Glomerular endothelial cell (primary cell): Measurements from ENCODE around the gene CD28. TPM values are rescaled to one million over a fixed set of nuclear protein-coding genes. Genes with fewer than 3 reads are reported as not detected.
"Not testable (repeated sequence)": the region's sequence is repeated elsewhere in the genome, so short reads cannot be mapped to it uniquely, and the experiment has no call there.

Experiments used
- DNase-seq: peaks from one replicate; pipeline ENCODE4 v3.0.0-alpha.2; 2011; ENCODE audit warnings: low read depth, low spot score; ENCODE audit errors: extremely low read depth
- total RNA-seq: library from RNA; depleted of rRNA; stranded (reverse); fragments of >200 nt; gene quantifications from 2 replicates; pipeline ENCODE4 v1.2.3, GENCODE V29; 2015

CD28 gene
- total RNA-seq, 1 donor from 2014 or later = 0.12 TPM

GRCh38 chr2:203741566-203741965 is 35.1 kb downstream of the CD28 start:
- no peak for DNase-seq

GRCh38 chr2:203743441-203743981 is 37.1 kb downstream of the CD28 start:
- DNase-seq = no peak

DNA sequence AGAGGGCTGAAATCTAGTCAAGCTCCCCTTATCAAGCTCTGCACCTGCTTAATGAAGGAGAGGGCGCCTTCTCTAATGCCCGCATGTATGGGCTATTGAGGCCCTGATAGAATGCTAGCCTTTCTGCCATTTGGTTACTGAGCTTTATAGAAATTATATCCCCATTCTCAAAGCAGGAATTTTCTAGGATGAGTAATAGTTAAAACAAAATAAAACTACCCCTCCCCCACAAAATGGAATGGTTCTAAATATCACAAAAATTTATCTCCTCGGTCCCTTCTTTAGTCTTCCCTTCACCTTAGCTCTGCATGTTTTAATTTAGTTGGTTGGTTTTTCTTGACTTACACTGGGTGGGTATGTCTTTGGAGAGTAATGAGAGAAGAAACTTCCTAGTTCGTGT is 37.7 kb downstream of the CD28 start:
- DNase-seq = no peak

- DNase-seq = no peak
These were observed 38.8 kb downstream of the CD28 start for GRCh38 chr2:203745267-203745666.

- no peak for DNase-seq
These were observed 42.1 kb downstream of the CD28 start for GRCh38 chr2:203748331-203749126.

DNA sequence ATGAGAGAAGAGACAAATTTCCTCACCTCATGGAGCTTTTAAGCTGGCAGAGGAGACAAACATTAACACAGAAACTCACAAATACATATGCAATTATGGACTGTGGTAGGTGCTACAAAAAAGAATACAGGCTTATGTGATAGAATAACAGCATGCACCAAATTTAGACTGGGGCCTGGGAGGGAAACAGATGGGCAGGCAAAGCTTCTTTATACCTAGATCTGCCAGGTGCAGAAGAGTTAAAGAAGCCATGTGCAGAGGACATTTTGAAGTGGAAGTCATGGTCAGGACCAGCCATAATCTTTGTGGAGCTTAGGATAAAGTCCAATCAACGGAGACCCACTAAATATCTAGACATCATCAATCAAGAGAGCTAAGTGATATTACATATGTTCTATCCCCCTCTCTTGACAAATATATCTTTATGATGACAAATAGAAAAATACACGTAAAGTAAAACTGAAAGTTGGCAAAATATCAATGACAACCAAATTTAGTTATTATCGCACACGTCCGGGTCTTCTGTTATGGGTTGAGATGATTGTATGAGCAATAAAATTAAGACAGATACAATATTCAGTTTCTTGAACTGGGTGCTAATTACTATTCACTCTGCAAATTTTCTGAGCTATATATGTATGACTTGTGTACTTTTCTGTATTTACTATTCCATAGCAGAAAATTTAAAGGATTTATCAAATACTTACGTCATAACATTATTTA is 44.1 kb downstream of the CD28 start:
- DNase-seq = no peak

GRCh38 chr2:203751685-203752271 is 45.3 kb downstream of the CD28 start:
- DNase-seq = no peak

- no peak for DNase-seq
These were observed 49.7 kb downstream of the CD28 start for GRCh38 chr2:203756161-203756560.

DNA sequence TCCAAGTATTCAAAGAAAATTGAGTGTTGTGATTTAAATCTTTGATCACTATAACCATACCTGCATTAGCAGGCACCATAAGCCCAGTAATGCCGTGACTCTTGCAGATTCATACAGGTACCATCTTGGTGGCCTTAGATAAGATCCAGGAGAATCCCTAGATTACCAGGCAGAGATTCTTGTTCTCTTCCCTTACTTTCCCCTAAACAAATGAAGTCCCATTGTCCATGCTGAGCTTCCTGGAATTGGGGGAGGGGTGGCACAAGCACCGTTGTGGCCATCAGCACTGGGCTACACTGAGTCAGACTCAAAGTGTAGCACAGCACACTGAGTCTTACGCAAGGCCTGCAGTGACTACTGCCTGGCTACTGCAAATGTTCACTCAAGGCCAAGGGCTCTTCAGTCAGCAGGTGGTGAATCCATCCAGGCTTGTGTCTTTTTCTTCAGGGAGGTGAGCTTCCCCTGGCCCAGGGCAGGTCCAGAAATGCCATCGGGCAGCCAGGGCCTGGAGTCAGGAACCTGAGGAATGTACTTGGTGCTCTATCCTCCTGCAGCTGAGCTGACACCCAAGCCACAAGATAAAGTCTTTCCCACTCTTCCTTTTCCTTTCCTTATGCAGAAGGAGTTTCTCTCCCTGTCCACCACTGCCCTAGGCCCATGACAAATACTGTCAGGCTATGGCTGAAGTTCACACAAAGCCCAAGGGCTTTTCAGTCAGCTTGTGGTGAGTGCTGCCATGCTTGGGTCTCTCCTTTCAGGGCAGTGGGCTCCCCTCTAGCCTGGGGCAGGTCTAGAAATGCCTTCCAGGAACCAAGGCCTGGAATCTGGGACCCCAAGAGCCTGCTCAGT is 52.6 kb downstream of the CD28 start:
- no peak for DNase-seq

DNA sequence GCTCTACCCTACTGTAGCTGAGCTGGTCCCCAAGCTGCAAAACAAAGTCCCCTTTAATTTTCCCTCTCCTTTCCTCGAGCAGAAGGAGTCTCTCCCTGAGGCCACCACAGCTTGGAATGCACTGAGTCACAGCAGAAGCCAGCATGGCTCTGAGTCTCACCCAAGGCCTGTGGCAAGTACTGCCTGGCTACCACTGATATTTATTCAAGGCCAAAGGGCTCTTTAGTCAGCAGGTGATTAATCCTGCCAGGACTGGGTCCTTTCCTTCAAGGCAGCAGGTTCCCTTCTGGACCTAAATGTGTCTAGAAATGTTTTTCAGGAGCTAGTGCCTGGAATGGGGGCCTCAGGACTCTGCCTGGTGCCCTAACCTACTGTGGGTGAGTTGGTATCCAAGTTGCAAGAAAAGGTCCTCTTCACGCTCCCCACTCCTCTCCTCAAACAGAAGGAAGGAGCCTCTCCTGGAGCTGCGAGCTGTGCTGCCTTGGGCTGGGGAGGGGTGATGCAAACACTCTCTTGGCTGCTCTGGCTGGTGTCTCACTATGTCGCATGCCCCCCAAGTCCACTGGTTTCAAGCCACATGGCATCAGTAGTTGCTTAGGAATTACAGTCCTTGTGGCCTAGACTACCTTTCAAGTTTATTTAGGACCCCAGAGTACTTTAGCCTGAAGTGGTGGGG is 53.4 kb downstream of the CD28 start:
- no peak for DNase-seq

- DNase-seq = no peak
These were observed 54.7 kb downstream of the CD28 start for GRCh38 chr2:203761121-203761520.

GRCh38 chr2:203763241-203763937 is 57.0 kb downstream of the CD28 start:
- DNase-seq = no peak

DNA sequence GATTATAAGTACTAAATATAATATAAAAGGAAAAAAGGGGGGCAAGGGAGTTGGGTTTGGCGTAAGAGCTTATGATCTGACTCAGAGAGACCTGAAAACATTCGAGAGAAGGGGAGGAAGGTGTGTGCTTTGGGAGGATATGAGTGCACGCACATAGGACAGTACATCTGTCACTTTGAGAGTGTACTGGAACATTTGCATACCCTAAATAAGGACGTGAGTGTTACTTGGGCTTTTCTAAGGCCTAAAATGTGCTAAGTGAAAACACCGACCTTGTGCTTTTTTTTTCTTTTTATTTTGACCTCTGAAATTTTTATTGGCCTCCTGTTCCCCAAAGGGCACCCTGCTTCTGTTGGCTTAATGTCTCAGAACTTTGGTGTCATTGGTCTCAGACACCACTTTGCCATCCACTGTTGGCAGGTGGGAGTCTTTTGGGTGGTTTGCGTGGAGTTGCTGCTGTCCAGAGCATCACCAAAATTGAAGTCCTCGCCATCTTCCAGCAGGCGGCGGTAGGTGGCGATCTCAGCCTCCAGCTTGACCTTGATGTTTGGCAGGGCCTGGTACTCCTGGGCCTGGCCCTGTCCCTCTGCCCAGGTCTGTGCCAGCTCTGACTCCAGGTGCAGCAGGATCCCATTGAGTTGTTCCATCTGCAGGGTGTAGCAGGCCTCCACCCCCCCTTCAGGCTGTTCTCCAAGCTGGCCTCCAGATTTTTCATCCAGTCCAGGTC is 57.7 kb downstream of the CD28 start:
- no peak for DNase-seq

GRCh38 chr2:203772456-203773165 is 66.2 kb downstream of the CD28 start:
- DNase-seq = no peak

DNA sequence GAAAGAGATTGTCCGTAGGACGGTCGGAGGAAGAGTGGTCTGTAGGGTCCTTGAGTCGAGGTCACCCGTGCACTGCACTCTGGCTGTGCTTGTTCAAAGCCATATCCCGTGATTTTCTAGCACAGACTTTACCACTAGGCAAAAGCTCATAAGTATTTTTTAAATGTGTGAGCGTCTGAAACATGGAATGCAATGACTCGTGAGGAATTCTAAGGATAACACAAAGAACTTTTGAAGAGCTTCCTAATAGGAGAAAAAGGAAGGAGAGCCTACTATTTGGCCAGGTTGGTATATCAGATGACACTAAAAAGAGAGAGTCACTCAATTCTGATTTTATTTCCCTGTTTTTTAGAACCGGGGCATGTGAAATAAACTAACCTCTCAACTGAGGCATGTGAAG is 68.3 kb downstream of the CD28 start:
- no peak for DNase-seq

GRCh38 chr2:203775684-203776083 is 69.2 kb downstream of the CD28 start:
- no peak for DNase-seq

- no peak for DNase-seq
These were observed 70.6 kb downstream of the CD28 start for GRCh38 chr2:203777030-203777429.

GRCh38 chr2:203779477-203780073 is 73.1 kb downstream of the CD28 start:
- not testable (repeated sequence) for DNase-seq
